Panc1 (cell line): ENCODE data around the gene LRIG3. TPM values are rescaled to one million over a fixed set of nuclear protein-coding genes. Genes with fewer than 3 reads are reported as not detected.

ENCODE experiments used
- ATAC-seq: fragments of 200-7000 bp; cut with Tn5 transposase; 2 replicates; pipeline ENCODE4 v1.9.1; 2020; ENCODE audit warnings: mild to moderate bottlenecking, moderate library complexity
- BruUV-seq: library from RNA; stranded (reverse); fragments of 400-500 nt; replicated peaks from 2 replicates; lab custom pipeline; 2021; lab: Mats Ljungman, UMichigan
- CTCF ChIA-PET: fragments of 300-600 bp; sonication (Branson Sonifier 250); formaldehyde crosslinking; loops from one replicate; lab custom pipeline; 2022; ENCODE audit warnings: antibody characterized with exemption; lab: Charles Lee
- POLR2A ChIA-PET: fragments of 300-600 bp; sonication (Branson Sonifier 250); formaldehyde crosslinking; loops from one replicate; lab custom pipeline; 2022; ENCODE audit warnings: antibody characterized with exemption; lab: Charles Lee
- DNase-seq: peaks from one replicate; pipeline ENCODE4 v3.0.0-alpha.2; 2010; ENCODE audit warnings: low read depth, low spot score
- H3K27ac ChIP-seq: 2 replicates; pipeline ENCODE4 v1.5.1; 2011; ENCODE audit warnings: mild to moderate bottlenecking, low read length, inconsistent platforms
- H3K27me3 ChIP-seq: fragments of 200-500 bp; sonication (Bioruptor generic); 2 replicates; pipeline ENCODE4 v1.6.0; 2014; ENCODE audit warnings: low read length, inconsistent platforms; ENCODE audit not compliant: control insufficient read depth, insufficient read depth
- H3K36me3 ChIP-seq: fragments of 200-500 bp; sonication (Bioruptor generic); 2 replicates; pipeline ENCODE4 v1.5.1; 2014; ENCODE audit warnings: inconsistent platforms, mild to moderate bottlenecking, low read length, moderate library complexity; ENCODE audit not compliant: control insufficient read depth, insufficient read depth
- H3K4me1 ChIP-seq: 2 replicates; pipeline ENCODE4 v1.5.1; 2011; ENCODE audit warnings: inconsistent platforms, mild to moderate bottlenecking, low read length, moderate library complexity; ENCODE audit not compliant: control insufficient read depth, insufficient read depth
- H3K4me3 ChIP-seq, 2 experiments: 2 replicates each; pipeline ENCODE4 v1.5.1; 2011 to 2012; ENCODE audit warnings: low read depth in 2 of 2, low read length in 2 of 2, mild to moderate bottlenecking in 2 of 2, inconsistent platforms in 1 of 2, moderate library complexity in 1 of 2
- H3K9me3 ChIP-seq: fragments of 200-500 bp; sonication (Bioruptor generic); 2 replicates; pipeline ENCODE4 v1.5.1; 2014; ENCODE audit warnings: low read depth, mild to moderate bottlenecking, inconsistent platforms, low read length, moderate library complexity; ENCODE audit not compliant: control insufficient read depth, insufficient read depth
- CTCF ChIP-seq: fragments of 450-650 bp; IDR thresholded peaks from 2 replicates; pipeline ENCODE4 v1.5.1; 2017; ENCODE audit warnings: mild to moderate bottlenecking
- POLR2AphosphoS5 ChIP-seq: IDR thresholded peaks from 2 replicates; pipeline ENCODE4 v1.6.1; 2012; ENCODE audit warnings: mild to moderate bottlenecking, low read depth, low read length, moderate library complexity
- REST ChIP-seq, 2 experiments: IDR thresholded peaks; 2 replicates each; pipeline ENCODE4 v1.6.1; 2011 to 2012; ENCODE audit warnings: low read depth in 2 of 2, control low read depth in 1 of 2, low read length in 1 of 2, mild to moderate bottlenecking in 1 of 2, moderate library complexity in 1 of 2; ENCODE audit not compliant: insufficient read depth in 1 of 2
- SIN3A ChIP-seq: IDR thresholded peaks from 2 replicates; pipeline ENCODE4 v1.6.1; 2012; ENCODE audit warnings: low read depth, mild to moderate bottlenecking, low read length, moderate library complexity, borderline replicate concordance; ENCODE audit not compliant: insufficient read depth
- TCF7L2 ChIP-seq: IDR thresholded peaks from 2 replicates; pipeline ENCODE4 v1.6.1; 2011; ENCODE audit warnings: mild to moderate bottlenecking, low read depth, low read length, inconsistent platforms
- in situ Hi-C: cut with HindIII; loops from 2 replicates; pipeline ENCODE4 v1.10.0; 2016; ENCODE audit warnings: low sequenced_read_pairs, low pct_unique_long_range_greater_than_20kb
- intact Hi-C: fragments of 100-400 bp; cut with micrococcal nuclease; formaldehyde crosslinking; loops from one replicate; pipeline ENCODE4 v1.10.0; 2022; ENCODE audit not compliant: unreplicated experiment
- total RNA-seq: library from RNA; stranded (reverse); gene quantifications from one replicate; pipeline ENCODE4 v1.2.1, GENCODE V29; 2021; ENCODE audit not compliant: unreplicated experiment

Gene LRIG3
- total RNA-seq, 1 experiment from 2014 or later, result 12.1 TPM

- ChIA-PET CTCF (no interaction called here), POLR2A (no interaction called here)
- in situ Hi-C loops, result no loop called here
- no peak for ATAC-seq
- Histone ChIP-seq H3K4me3 (no peak overlapping the region), H3K9me3 (no peaks in the 10 kb centered on the region), H3K27me3 (no peaks in the 10 kb centered on the region; the same call in 1 of the 2 replicates), H3K36me3 (no peaks in the 10 kb centered on the region), H3K4me1 (peaks cover 7% of the 10 kb centered on the region; the same call in 1 of the 2 replicates), H3K27ac (no peak overlapping the region)
- BruUV-seq, result no TSS peak
- intact Hi-C loops, result no loop called here
- TF ChIP-seq TCF7L2 (no peak), CTCF (no peak), REST (IDR thresholded peaks at IDR 0.05; ENCODE audit: insufficient read depth in 1 of 2, low read depth in 2 of 2, low read length in 1 of 2) (no peak), SIN3A (no peak), POLR2AphosphoS5 (no peak)
- DNase-seq, result no peak
Observed at GRCh38 chr12:58925111-58925611, 4.9 kb upstream of the LRIG3 start.

- POLR2A ChIA-PET, result no interaction called here
- no peak for ATAC-seq
- DNase-seq, result no peak
- H3K27ac ChIP-seq, result no peak overlapping the region
- intact Hi-C loops, result no loop called here
- no peaks in the 10 kb centered on the region for H3K36me3 ChIP-seq
- no peak overlapping the region for H3K4me3 ChIP-seq
- no peaks in the 10 kb centered on the region for H3K9me3 ChIP-seq
- no peaks in the 10 kb centered on the region; the same call in 1 of the 2 replicates for H3K27me3 ChIP-seq
- H3K4me1 ChIP-seq, result peaks cover 7% of the 10 kb centered on the region; the same call in 1 of the 2 replicates
- TF ChIP-seq POLR2AphosphoS5, result no peak
- no peak for TF ChIP-seq REST (IDR thresholded peaks at IDR 0.05; ENCODE audit: insufficient read depth in 1 of 2, low read depth in 2 of 2, low read length in 1 of 2)
- no peak for TF ChIP-seq CTCF
- no peak for TF ChIP-seq TCF7L2
- no peak for TF ChIP-seq SIN3A
- no TSS peak for BruUV-seq
- CTCF ChIA-PET, result no interaction called here
- in situ Hi-C loops, result no loop called here
Observed at GRCh38 chr12:58924652-58925051, 4.3 kb upstream of the LRIG3 start.
